SK-N-SH (cell line): ENCODE results near the gene RNF113B. TPM values are rescaled to one million over a fixed set of nuclear protein-coding genes. Genes with fewer than 3 reads are reported as not detected.
A peak's percentile ranks its signal among the peaks of the same experiment; 100 is the strongest.

Experiments
- CTCF ChIA-PET: fragments of 300-600, 350-600 bp; formaldehyde crosslinking; extraction: SDS; loops from one replicate; lab custom pipeline; 2021; lab: Yijun Ruan, JAX
- POLR2A ChIA-PET: fragments of 350-600 bp; sonication (Branson Sonifier 250); formaldehyde crosslinking; extraction: SDS; loops from one replicate; lab custom pipeline; 2020; ENCODE audit warnings: antibody characterized with exemption, inconsistent platforms; lab: Yijun Ruan, JAX
- DNase-seq: peaks from one replicate; pipeline ENCODE4 v3.0.0; 2012
- H2AFZ ChIP-seq: fragments of 200-600 bp; sonication (generic); 2 replicates; pipeline ENCODE4 v1.8.1; 2016; ENCODE audit warnings: antibody characterized with exemption, mild to moderate bottlenecking, low read depth
- H3F3A ChIP-seq: fragments of 200-600 bp; sonication (generic); replicated peaks from 2 replicates; pipeline ENCODE3; 2016; ENCODE audit warnings: antibody characterized with exemption, mild to moderate bottlenecking; ENCODE audit not compliant: insufficient read depth
- H3K27ac ChIP-seq, 2 experiments: fragments of 200-500 bp in 1 of 2; fragments of 200-600 bp in 1 of 2; sonication (Bioruptor generic) in 1 of 2; sonication (generic), shearing (Covaris generic) in 1 of 2; 2 replicates each; pipeline versions ENCODE4 v1.5.1 to v1.6.1; 2014 to 2016; ENCODE audit warnings: low read depth in 2 of 2, inconsistent platforms in 1 of 2, low read length in 1 of 2, mild to moderate bottlenecking in 1 of 2, mixed read lengths in 1 of 2
- H3K27me3 ChIP-seq: fragments of 200-600 bp; sonication (generic), shearing (Covaris generic); 2 replicates; pipeline ENCODE4 v1.6.1; 2016; ENCODE audit warnings: mixed run types; ENCODE audit not compliant: insufficient read depth
- H3K36me3 ChIP-seq, 2 experiments: fragments of 200-500 bp in 1 of 2; fragments of 200-600 bp in 1 of 2; sonication (Bioruptor generic) in 1 of 2; sonication (generic) in 1 of 2; replicated peaks in 1 of 2; 2 replicates each; pipeline versions ENCODE3 to v1.5.1; 2014 to 2016; ENCODE audit warnings: low read length in 1 of 2, mild to moderate bottlenecking in 1 of 2; ENCODE audit not compliant: insufficient read depth in 2 of 2, control insufficient read depth in 1 of 2
- H3K4me1 ChIP-seq, 2 experiments: fragments of 200-500 bp in 1 of 2; fragments of 200-600 bp in 1 of 2; sonication (Bioruptor generic) in 1 of 2; sonication (generic), shearing (Covaris generic) in 1 of 2; 2 replicates each; pipeline versions ENCODE4 v1.5.1 to v1.6.1; 2014 to 2016; ENCODE audit warnings: low read depth in 1 of 2, low read length in 1 of 2, mixed run types in 1 of 2; ENCODE audit not compliant: insufficient read depth in 2 of 2, control insufficient read depth in 1 of 2
- H3K4me2 ChIP-seq: fragments of 200-600 bp; sonication (generic), shearing (Covaris generic); 2 replicates; pipeline ENCODE4 v1.6.1; 2017; ENCODE audit warnings: mixed run types
- H3K4me3 ChIP-seq, 2 experiments: fragments of 200-500 bp in 1 of 2; fragments of 200-600 bp in 1 of 2; sonication (Bioruptor generic) in 1 of 2; sonication (generic), shearing (Covaris generic) in 1 of 2; 2 replicates each; pipeline versions ENCODE4 v1.5.1 to v1.8.1; 2014 to 2016; ENCODE audit warnings: low read depth in 2 of 2, inconsistent platforms in 1 of 2, low read length in 1 of 2, mild to moderate bottlenecking in 1 of 2, mixed read lengths in 1 of 2, moderate library complexity in 1 of 2
- H3K79me2 ChIP-seq: fragments of 200-600 bp; sonication (generic); 2 replicates; pipeline ENCODE4 v1.8.1; 2017; ENCODE audit warnings: mild to moderate bottlenecking; ENCODE audit not compliant: insufficient read depth
- H3K9ac ChIP-seq: fragments of 200-600 bp; sonication (generic); 2 replicates; pipeline ENCODE4 v1.6.1; 2017; ENCODE audit warnings: mixed run types
- H3K9me2 ChIP-seq: fragments of 200-600 bp; sonication (generic); 2 replicates; pipeline ENCODE4 v1.6.1; 2017; ENCODE audit warnings: mixed run types
- H3K9me3 ChIP-seq: fragments of 200-600 bp; sonication (generic); 2 replicates; pipeline ENCODE4 v1.6.1; 2017; ENCODE audit warnings: mixed run types, mild to moderate bottlenecking, moderate library complexity
- H4K20me1 ChIP-seq: fragments of 200-600 bp; sonication (generic); 2 replicates; pipeline ENCODE4 v1.6.1; 2017; ENCODE audit warnings: mild to moderate bottlenecking, mixed run types; ENCODE audit not compliant: insufficient read depth
- FOSL2 ChIP-seq: IDR thresholded peaks from 2 replicates; pipeline ENCODE4 v1.4.0; 2012; ENCODE audit warnings: low read depth, mild to moderate bottlenecking, moderate library complexity, borderline replicate concordance
- FOXJ3 ChIP-seq: sonication (generic); formaldehyde crosslinking; IDR thresholded peaks from 2 replicates; pipeline ENCODE4 v1.5.1; 2020; ENCODE audit warnings: mild to moderate bottlenecking, missing genetic modification reagents
- FOXM1 ChIP-seq: IDR thresholded peaks from 2 replicates; pipeline ENCODE4 v1.4.0; 2012; ENCODE audit warnings: low read depth, mild to moderate bottlenecking
- GABPA ChIP-seq: IDR thresholded peaks from 2 replicates; pipeline ENCODE4 v1.4.0; 2012; ENCODE audit warnings: low read depth, mild to moderate bottlenecking
- MEF2A ChIP-seq: IDR thresholded peaks from 2 replicates; pipeline ENCODE4 v1.4.0; 2012; ENCODE audit warnings: low read depth, borderline replicate concordance
- NRF1 ChIP-seq: IDR thresholded peaks from 2 replicates; pipeline ENCODE4 v1.6.1; 2012; ENCODE audit warnings: low read depth, mild to moderate bottlenecking, low read length
- RAD21 ChIP-seq: IDR thresholded peaks from 2 replicates; pipeline ENCODE4 v1.6.1; 2012; ENCODE audit warnings: mild to moderate bottlenecking, low read length
- TEAD4 ChIP-seq: IDR thresholded peaks from 2 replicates; pipeline ENCODE4 v1.4.0; 2012; ENCODE audit warnings: mild to moderate bottlenecking, borderline replicate concordance; ENCODE audit not compliant: insufficient read depth
- YY1 ChIP-seq: IDR thresholded peaks from 2 replicates; pipeline ENCODE4 v1.4.0; 2012; ENCODE audit warnings: low read depth, mild to moderate bottlenecking
- WGBS: methylation state at CpG from one replicate; pipeline ENCODE4 v1.1.6; 2017; ENCODE audit warnings: low lambda C conversion rate; 5-methylcytosine and 5-hydroxymethylcytosine counted together
- polyA plus RNA-seq, 3 experiments: library from polyadenylated mRNA; depleted of rRNA; stranded (reverse); fragments of >200 nt; gene quantifications; 2 replicates each; pipeline ENCODE4 v1.2.3, GENCODE V29; 2012
- TF ChIP-seq, protein P1 (sequence below): IDR thresholded peaks from 2 replicates; pipeline ENCODE4 v1.4.0; 2012; ENCODE audit warnings: low read depth
- TF ChIP-seq, protein P2 (sequence below): IDR thresholded peaks from 2 replicates; pipeline ENCODE4 v1.4.0; 2012; ENCODE audit warnings: low read depth, borderline replicate concordance
- TF ChIP-seq, protein P3 (sequence below): IDR thresholded peaks from 2 replicates; pipeline ENCODE4; 2012
- TF ChIP-seq, protein P4 (sequence below): fragments of 150-350 bp; IDR thresholded peaks from 2 replicates; pipeline ENCODE4 v1.6.1; 2016; ENCODE audit warnings: mild to moderate bottlenecking, low read depth, low read length

The RNF113B gene
- polyA plus RNA-seq, 1 of the 3 experiments (the other 2 are of a cell fraction) = not detected

GRCh38 chr13:98224557-98224956 lies 47.5 kb upstream of the RNF113B start:
- Histone ChIP-seq H3K27ac (no peak overlapping the region), H3K9ac (no peak overlapping the region), H3K9me3 (no peaks in the 10 kb centered on the region), H3K9me2 (no peaks in the 10 kb centered on the region), H3K36me3 (peaks cover 0 to 3% of the 10 kb centered on the region in 2 experiments), H2AFZ (no peak overlapping the region), H3K4me3 (no peak overlapping the region), H3K79me2 (peaks cover 23% of the 10 kb centered on the region), H4K20me1 (no peaks in the 10 kb centered on the region), H3F3A (peaks cover 11% of the 10 kb centered on the region), H3K4me2 (no peak overlapping the region), H3K4me1 (peaks cover 14 to 28% of the 10 kb centered on the region in 2 experiments; a peak in 3 of 4 replicates), H3K27me3 (no peaks in the 10 kb centered on the region)
- ChIA-PET CTCF (interaction anchor here (1.4 kb wide), 1 partner anchor 135 kb away, joined by 3 read pairs; no protein-coding TSS in a partner anchor), POLR2A (no interaction called here)
- WGBS = 100% methylated on average over 4 of the region's 5 CpGs
- no peak for DNase-seq
- TF ChIP-seq MEF2A = no peak
- no peak for TF ChIP-seq YY1
- no peak for TF ChIP-seq FOXJ3 (CRISPR knock-in tag)

- H3K4me1 ChIP-seq = peaks cover 11 to 28% of the 10 kb centered on the region in 2 experiments; a peak in 3 of 4 replicates
- no peak for DNase-seq
- H3K9me3 ChIP-seq = no peaks in the 10 kb centered on the region
- peaks cover 26% of the 10 kb centered on the region for H3K79me2 ChIP-seq
- H3F3A ChIP-seq = peaks cover 8% of the 10 kb centered on the region
- H4K20me1 ChIP-seq = no peaks in the 10 kb centered on the region
- peaks cover 0 to 3% of the 10 kb centered on the region in 2 experiments for H3K36me3 ChIP-seq
- H2AFZ ChIP-seq = no peak overlapping the region
- no peak overlapping the region for H3K4me3 ChIP-seq
- no peak overlapping the region for H3K9ac ChIP-seq
- no peak overlapping the region for H3K4me2 ChIP-seq
- ChIA-PET POLR2A (no interaction called here), CTCF (interaction anchor here (1.4 kb wide), 2 partner anchors 12 to 136 kb away, joined by 3 read pairs; no protein-coding TSS in a partner anchor)
- H3K27ac ChIP-seq = peak overlapping the region in 1 of 2 experiments; percentile 4; a peak in 1 of 4 replicates
- H3K9me2 ChIP-seq = no peaks in the 10 kb centered on the region
- H3K27me3 ChIP-seq = no peaks in the 10 kb centered on the region
- TF ChIP-seq FOXJ3 (CRISPR knock-in tag) = no peak
- no peak for TF ChIP-seq GABPA
- TF ChIP-seq FOXM1 = no peak
- no peak for TF ChIP-seq FOSL2
- TF ChIP-seq, protein P1, sequence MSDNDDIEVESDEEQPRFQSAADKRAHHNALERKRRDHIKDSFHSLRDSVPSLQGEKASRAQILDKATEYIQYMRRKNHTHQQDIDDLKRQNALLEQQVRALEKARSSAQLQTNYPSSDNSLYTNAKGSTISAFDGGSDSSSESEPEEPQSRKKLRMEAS = no peak
- no peak for TF ChIP-seq RAD21
- TF ChIP-seq, protein P2, sequence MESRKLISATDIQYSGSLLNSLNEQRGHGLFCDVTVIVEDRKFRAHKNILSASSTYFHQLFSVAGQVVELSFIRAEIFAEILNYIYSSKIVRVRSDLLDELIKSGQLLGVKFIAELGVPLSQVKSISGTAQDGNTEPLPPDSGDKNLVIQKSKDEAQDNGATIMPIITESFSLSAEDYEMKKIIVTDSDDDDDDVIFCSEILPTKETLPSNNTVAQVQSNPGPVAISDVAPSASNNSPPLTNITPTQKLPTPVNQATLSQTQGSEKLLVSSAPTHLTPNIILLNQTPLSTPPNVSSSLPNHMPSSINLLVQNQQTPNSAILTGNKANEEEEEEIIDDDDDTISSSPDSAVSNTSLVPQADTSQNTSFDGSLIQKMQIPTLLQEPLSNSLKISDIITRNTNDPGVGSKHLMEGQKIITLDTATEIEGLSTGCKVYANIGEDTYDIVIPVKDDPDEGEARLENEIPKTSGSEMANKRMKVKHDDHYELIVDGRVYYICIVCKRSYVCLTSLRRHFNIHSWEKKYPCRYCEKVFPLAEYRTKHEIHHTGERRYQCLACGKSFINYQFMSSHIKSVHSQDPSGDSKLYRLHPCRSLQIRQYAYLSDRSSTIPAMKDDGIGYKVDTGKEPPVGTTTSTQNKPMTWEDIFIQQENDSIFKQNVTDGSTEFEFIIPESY = no peak
- TF ChIP-seq, protein P3, sequence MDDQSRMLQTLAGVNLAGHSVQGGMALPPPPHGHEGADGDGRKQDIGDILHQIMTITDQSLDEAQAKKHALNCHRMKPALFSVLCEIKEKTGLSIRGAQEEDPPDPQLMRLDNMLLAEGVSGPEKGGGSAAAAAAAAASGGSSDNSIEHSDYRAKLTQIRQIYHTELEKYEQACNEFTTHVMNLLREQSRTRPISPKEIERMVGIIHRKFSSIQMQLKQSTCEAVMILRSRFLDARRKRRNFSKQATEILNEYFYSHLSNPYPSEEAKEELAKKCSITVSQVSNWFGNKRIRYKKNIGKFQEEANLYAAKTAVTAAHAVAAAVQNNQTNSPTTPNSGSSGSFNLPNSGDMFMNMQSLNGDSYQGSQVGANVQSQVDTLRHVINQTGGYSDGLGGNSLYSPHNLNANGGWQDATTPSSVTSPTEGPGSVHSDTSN = no peak
- TF ChIP-seq NRF1 = no peak
- no peak for TF ChIP-seq TEAD4
- TF ChIP-seq, protein P4, sequence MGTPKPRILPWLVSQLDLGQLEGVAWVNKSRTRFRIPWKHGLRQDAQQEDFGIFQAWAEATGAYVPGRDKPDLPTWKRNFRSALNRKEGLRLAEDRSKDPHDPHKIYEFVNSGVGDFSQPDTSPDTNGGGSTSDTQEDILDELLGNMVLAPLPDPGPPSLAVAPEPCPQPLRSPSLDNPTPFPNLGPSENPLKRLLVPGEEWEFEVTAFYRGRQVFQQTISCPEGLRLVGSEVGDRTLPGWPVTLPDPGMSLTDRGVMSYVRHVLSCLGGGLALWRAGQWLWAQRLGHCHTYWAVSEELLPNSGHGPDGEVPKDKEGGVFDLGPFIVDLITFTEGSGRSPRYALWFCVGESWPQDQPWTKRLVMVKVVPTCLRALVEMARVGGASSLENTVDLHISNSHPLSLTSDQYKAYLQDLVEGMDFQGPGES = no peak
These were observed 46.7 kb upstream of the RNF113B start for GRCh38 chr13:98223741-98224140.
